Effector CD8-positive, alpha-beta T cell (primary cell): Measurements from ENCODE around the gene DHX34.

ENCODE experiments used
- DNase-seq: peaks from one replicate; lab custom pipeline; 2025; lab: John Stamatoyannopoulos, UW

The DHX34 gene

DNA sequence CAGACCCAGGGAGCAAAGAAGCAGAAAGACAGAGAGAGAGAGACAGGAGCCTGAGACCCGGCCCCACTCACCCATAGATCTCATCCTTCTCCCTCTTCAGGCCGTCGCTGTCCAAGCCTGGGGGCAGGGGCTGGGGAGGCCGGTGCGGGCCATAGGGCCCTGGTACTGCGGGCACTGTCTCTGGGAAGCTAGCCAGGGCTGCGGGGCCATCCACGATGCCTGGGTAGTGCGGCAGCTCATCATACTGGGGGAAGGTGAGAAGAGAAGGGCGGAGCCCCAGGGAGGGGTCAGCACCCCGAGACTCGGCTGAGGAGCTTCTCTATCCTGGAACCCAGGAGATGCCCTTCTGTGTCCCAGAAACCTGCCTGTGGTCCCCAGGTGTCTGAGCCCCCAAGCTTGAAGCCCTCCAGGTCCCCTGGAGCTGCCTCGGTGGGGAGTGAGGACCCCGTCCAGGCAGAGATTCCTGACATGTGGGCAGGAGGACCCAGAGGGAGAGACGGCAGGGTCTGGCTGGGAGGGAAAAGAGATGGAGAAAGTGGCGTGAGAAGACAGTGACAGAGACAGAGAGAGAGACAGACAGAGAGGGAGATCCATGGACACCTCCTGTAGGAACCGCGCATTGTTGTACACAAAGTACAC lies 68.1 kb downstream of the DHX34 start:
- DNase-seq, result no peak

- DNase-seq, result no peak
Observed at GRCh38 chr19:47417746-47418691, 68.9 kb downstream of the DHX34 start.

GRCh38 chr19:47418692-47419029 lies 69.5 kb downstream of the DHX34 start:
- no peak for DNase-seq

DNA sequence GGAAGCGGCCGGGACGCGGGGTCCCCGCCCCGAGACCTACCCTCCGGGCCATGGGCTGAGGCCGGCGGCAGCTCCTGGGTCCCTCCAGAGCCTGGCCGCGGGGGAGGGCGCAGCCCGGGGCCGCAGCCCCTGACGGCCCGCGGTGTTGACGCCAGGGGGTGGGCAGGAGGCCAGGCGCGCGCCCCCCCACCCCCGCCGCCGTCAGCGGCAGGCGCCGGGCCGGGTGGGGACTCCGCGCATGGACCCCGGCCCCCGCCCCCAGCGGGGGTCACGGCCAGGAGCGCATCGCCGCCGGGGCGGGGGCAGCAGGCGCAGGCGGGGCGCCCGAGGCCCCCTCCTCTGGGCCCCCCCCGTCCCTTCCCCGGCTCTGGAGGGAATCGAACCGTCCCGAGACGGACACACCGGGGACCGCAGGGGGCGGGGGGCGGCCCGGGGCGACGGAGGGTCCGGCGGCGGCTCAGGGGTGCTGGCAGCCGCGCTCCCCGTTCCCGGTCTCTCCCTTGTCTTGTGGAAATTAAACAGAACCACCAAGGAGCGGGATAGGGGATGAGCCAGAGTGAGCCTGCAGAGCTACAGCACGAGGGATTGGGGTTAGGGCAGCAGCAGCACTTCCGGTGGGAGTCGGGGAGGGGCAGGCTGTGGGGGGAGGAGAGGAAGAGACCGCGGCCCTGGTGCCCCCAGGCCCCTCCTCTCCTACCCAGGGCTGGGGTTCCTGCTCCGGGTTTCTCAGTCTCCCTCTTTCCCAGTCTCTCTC lies 70.1 kb downstream of the DHX34 start, which contains the start of gene MEIS3:
TSS of gene MEIS3 (minus strand) at position 498 of the 754 bp plus-strand sequence. CDS start at position 52, 446 bp downstream.
- no peak for DNase-seq

- no peak for DNase-seq
Observed at GRCh38 chr19:47419789-47420188, 70.7 kb downstream of the DHX34 start.

DNA sequence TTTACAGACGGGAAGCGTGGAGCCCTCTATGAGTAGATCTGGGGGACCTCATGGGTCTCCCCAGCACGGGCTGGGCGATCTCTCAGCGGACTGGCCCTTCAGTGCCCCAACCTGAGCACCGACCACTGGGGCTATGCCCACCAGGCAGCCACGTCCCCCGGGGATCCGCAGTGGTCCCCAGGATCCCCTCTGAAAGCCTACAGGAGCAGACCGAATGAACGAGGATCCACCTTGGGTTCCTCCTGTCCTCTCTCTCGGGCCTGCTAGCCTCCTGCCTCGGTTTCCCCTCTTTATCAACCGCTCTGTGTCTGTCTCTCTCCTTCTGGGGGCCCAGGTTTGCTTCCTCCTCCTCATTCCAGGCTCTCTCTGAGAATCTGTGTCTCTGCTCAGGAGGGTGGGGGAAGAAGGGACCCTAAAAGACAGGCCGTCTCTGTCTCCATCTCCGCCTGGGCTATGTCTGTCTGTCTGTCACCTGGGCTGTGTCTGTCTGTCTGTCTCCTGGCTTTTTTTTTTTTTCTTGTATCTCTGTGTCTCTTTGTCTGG lies 72.2 kb downstream of the DHX34 start:
- DNase-seq, result no peak

GRCh38 chr19:47421844-47422395 lies 72.8 kb downstream of the DHX34 start:
- no peak for DNase-seq

DNA sequence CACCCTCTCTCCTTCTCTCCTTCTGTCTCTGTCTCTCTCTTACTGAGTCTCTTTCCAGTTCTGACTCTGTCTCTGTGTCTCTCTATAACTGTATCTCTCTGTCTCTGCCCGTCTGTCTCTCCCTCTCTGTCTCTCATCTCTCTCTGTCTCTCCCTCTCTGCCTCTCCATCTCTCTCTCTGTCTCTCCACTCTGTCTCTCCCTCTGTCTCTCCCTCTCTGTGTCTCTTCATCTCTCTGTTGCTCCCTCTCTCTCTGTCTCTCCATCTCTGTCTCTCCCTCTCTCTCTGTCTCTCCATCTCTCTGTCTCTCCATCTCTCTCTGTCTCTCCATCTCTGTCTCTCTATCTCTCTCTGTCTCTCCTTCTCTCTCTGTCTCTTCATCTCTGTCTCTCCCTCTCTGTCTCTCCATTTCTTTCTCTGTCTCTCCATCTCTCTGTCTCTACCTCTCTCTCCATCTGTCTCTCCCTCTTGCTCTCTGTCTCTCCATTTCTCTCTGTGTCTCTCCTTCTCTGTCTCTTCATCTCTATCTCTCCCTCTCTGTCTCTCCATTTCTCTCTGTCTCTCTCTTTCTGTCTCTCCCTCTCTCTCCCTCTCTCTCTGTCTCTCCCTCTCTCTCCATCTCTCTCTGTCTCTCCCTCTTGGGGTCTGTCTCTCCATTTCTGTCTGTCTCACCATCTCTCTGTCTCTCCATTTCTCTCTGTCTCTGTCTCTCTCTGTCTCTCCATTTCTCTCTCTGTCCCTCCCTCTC lies 73.5 kb downstream of the DHX34 start:
- DNase-seq, result no peak

GRCh38 chr19:47423203-47423882 lies 74.2 kb downstream of the DHX34 start:
- no peak for DNase-seq

DNA sequence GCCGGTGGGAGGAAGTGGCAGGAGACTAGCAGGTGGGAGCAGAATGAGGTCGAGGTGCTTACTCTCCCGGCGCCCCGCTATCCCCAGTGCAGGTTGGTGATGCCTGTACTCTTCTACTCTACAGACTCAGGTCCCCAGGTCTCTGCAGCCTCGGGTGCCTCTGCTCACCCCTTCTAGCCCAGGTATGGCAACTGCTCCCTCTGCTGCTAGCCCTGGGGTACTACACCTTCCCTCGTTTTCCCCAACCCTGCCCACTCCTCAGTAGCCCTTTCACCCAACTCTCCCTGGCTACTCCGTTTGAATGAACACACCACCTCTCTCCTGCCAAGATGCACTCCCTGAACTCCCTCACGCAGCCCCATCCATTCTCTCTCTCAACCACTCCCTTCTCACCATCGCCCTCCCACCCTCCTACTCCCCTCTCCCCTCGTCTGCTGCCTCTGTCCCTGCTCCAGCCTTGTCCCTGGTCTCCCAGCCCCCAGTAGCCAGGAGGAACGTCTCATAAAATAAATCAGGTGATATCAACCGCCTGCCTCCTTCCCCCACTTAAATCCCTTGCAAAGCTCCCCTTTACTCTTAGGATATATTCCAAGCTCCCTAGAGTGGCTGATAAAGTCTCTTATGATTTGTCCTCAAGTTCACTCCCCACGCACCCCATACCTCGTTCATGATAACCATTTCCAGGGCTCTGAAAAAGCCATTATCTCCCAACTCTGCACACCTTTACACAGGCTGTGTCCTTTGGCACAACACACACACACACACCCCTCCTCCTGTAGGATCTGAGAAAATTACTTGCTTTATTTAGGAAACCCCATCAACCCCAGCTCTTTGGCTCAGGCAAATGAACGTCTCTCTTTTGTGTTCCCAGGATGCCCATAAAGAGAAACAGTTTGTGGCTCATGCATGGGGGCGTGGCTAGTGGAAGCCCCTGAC lies 78.4 kb downstream of the DHX34 start:
- DNase-seq, result peak; percentile 49

GRCh38 chr19:47428177-47428894 lies 79.2 kb downstream of the DHX34 start:
- peak; percentile 66 for DNase-seq

- no peak for DNase-seq
Observed at GRCh38 chr19:47429140-47429793, 80.2 kb downstream of the DHX34 start.

DNA sequence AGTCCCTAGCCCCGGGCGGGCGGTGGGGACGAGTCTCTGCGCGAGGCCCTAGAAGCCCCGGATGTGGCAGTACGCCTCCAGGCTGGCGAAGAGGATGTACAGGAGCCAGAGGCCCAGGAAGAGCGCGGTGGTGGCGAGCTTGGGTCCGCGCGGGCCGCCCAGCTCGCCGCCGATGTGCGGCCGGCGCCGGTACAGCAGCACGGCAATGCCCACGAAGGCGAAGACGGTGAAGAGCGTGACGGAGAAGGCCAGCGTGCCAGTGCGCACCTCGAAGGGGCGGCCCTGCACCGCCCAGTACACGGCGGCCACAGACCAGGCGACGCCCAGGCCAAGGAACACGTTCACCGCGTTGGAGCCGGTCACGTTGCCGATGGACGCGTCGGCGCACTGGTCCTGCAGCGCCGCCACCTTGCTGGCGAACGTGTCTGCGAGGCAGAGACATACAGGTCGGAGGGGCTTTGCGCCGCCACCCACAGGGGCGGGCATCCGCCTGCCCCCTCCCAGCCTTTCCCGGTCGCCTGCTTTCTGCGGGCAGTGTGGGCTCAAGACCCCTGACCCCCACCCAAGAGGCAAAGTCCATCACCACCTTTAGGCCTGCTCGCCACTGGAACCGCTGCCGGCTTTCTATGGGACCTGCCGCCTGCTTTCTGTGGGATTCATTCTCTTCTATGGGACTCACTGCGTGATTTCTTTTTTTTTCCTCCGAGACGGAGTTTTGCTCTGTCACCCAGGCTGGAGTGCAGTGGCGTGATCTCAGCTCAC lies 81.1 kb downstream of the DHX34 start:
- DNase-seq, result no peak

DNA sequence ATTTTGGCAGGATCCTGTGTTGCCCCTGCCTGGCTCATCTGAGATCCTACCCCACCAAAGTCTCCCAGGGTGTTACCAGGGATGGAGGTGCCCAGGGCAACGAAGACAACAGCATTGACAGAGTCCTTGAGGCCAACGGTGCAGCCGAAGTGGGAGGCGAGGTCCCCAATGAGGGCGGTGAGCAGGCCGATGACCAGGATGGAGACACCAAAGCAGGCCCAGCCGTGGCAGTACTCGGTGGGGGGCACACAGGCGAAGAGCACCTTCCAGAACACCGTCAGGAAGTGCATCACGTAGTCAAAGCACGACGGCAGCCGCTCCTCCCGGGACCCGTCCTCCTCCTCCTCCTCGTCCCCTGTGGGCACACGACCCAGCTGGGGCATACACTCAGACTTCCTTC lies 83.0 kb downstream of the DHX34 start:
- no peak for DNase-seq
